ENCODE data around the gene JAKMIP3. TPM values are rescaled to one million over a fixed set of nuclear protein-coding genes. Genes with fewer than 3 reads are reported as not detected.

JAKMIP3 gene
- total RNA-seq, 1 experiment from 2014 or later, result 0.17 TPM

DNA sequence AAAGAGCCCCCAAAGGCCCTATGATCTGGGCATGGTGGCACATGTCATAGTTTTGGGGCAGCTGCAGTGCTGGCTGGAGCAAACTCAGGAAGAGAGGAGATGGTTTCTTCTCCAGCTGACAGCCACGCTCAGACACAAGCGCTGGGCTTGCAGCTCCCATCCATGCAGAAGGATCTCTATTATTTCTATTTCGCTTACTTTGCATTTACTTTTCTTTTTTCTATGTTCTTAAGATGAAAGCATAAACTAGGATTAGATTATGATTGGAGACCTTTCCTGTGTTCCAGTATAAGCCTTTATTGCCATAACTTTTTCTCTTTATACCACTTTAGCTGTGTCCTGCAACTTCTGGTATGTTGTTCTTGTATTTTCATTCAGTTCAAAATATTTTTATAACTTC lies 5.0 kb downstream of the JAKMIP3 start:
- ChIA-PET POLR2A (no interaction called here), CTCF (no interaction called here), RAD21 (ENCODE audit: low non-redundant PET in 1 of 2, low total read pairs in 2 of 2, uncharacterized antibody in 2 of 2, unreplicated experiment in 2 of 2) (no interaction called here)
- H3K9me3 ChIP-seq (ENCODE audit: control insufficient read depth in 1 of 2, insufficient read depth in 1 of 2, low read depth in 1 of 2, low read length in 2 of 2), result no peaks in the 10 kb centered on the region
- H3K9me2 ChIP-seq (ENCODE audit: insufficient read depth), result no peaks in the 10 kb centered on the region
- BruUV-seq (replicated peaks), result no TSS peak
- H3K36me3 ChIP-seq (ENCODE audit: control insufficient read depth in 1 of 2, insufficient read depth in 2 of 2, low read length in 2 of 2), result no peaks in the 10 kb centered on the region
- DNase-seq (ENCODE audit: low read depth, low spot score) (no peak), ATAC-seq (no peak)
- H3K4me1 ChIP-seq (ENCODE audit: control insufficient read depth in 1 of 2, insufficient read depth in 2 of 2, low read length in 2 of 2), result no peaks in the 10 kb centered on the region
- no peaks in the 10 kb centered on the region for H4K20me1 ChIP-seq (ENCODE audit: insufficient read depth)
- no peak overlapping the region for H3K9ac ChIP-seq (ENCODE audit: low read length)
- H3K4me3 ChIP-seq (replicated peaks in 1 of 2; ENCODE audit: low read depth in 1 of 2, low read length in 2 of 2), result no peak overlapping the region
- H2AFZ ChIP-seq (ENCODE audit: low read depth, low read length, poor library complexity, severe bottlenecking), result no peak overlapping the region
- no peak overlapping the region for H3K4me2 ChIP-seq (ENCODE audit: low read length)
- intact Hi-C loops (cut with micrococcal nuclease), result no loop called here
- H3K27ac ChIP-seq (ENCODE audit: low read depth, low read length), result no peak overlapping the region
- no peaks in the 10 kb centered on the region for H3K27me3 ChIP-seq (ENCODE audit: insufficient read depth, low read length)
- no peaks in the 10 kb centered on the region for H3K79me2 ChIP-seq (ENCODE audit: insufficient read depth, low read length)
- TF ChIP-seq RAD21 (IDR thresholded peaks at IDR 0.05; ENCODE audit: low read depth) (no peak), CBX3 (IDR thresholded peaks at IDR 0.05; ENCODE audit: low read depth) (no peak), ZFX (IDR thresholded peaks at IDR 0.05) (no peak), SRF (IDR thresholded peaks at IDR 0.05; ENCODE audit: low read depth) (no peak)
- TF ChIP-seq, protein P1, sequence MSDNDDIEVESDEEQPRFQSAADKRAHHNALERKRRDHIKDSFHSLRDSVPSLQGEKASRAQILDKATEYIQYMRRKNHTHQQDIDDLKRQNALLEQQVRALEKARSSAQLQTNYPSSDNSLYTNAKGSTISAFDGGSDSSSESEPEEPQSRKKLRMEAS (IDR thresholded peaks at IDR 0.05), result no peak

DNA sequence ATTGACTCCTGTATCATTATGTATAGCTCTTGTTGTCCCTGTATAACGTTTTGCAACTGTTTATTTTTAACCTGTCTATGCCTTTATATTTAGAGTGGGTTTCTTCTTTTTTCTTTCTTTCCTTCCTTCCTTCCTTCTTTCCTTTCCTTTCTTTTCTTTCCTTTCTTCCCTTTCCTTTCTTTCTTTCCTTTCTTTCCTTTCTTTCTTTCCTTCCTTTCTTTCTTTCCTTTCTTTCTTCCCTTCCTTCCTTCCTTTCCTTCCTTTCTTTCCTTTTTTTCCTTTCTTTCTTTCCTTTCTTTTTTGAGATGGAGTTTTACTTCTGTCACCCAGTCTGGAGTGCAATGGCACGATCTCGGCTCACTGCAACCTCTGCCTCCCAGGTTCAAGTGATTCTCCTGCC lies 5.9 kb downstream of the JAKMIP3 start:
- no peak overlapping the region for H3K27ac ChIP-seq (ENCODE audit: low read depth, low read length)
- no peak overlapping the region for H3K4me2 ChIP-seq (ENCODE audit: low read length)
- H3K27me3 ChIP-seq (ENCODE audit: insufficient read depth, low read length), result no peaks in the 10 kb centered on the region
- no TSS peak for BruUV-seq (replicated peaks)
- H3K9me3 ChIP-seq (ENCODE audit: control insufficient read depth in 1 of 2, insufficient read depth in 1 of 2, low read depth in 1 of 2, low read length in 2 of 2), result no peaks in the 10 kb centered on the region
- ATAC-seq (no peak), DNase-seq (ENCODE audit: low read depth, low spot score) (no peak)
- no peak overlapping the region for H3K9ac ChIP-seq (ENCODE audit: low read length)
- ChIA-PET POLR2A (no interaction called here), CTCF (no interaction called here), RAD21 (ENCODE audit: low non-redundant PET in 1 of 2, low total read pairs in 2 of 2, uncharacterized antibody in 2 of 2, unreplicated experiment in 2 of 2) (no interaction called here)
- no peaks in the 10 kb centered on the region for H3K79me2 ChIP-seq (ENCODE audit: insufficient read depth, low read length)
- intact Hi-C loops (cut with micrococcal nuclease), result no loop called here
- no peak overlapping the region for H2AFZ ChIP-seq (ENCODE audit: low read depth, low read length, poor library complexity, severe bottlenecking)
- H3K4me3 ChIP-seq (replicated peaks in 1 of 2; ENCODE audit: low read depth in 1 of 2, low read length in 2 of 2), result no peak overlapping the region
- no peaks in the 10 kb centered on the region for H3K9me2 ChIP-seq (ENCODE audit: insufficient read depth)
- no peaks in the 10 kb centered on the region for H3K4me1 ChIP-seq (ENCODE audit: control insufficient read depth in 1 of 2, insufficient read depth in 2 of 2, low read length in 2 of 2)
- H3K36me3 ChIP-seq (ENCODE audit: control insufficient read depth in 1 of 2, insufficient read depth in 2 of 2, low read length in 2 of 2), result no peaks in the 10 kb centered on the region
- H4K20me1 ChIP-seq (ENCODE audit: insufficient read depth), result no peaks in the 10 kb centered on the region
- TF ChIP-seq RAD21 (IDR thresholded peaks at IDR 0.05; ENCODE audit: low read depth), result no peak
- TF ChIP-seq EGR1 (IDR thresholded peaks at IDR 0.05; ENCODE audit: low read depth), result no peak
- TF ChIP-seq, protein P2, sequence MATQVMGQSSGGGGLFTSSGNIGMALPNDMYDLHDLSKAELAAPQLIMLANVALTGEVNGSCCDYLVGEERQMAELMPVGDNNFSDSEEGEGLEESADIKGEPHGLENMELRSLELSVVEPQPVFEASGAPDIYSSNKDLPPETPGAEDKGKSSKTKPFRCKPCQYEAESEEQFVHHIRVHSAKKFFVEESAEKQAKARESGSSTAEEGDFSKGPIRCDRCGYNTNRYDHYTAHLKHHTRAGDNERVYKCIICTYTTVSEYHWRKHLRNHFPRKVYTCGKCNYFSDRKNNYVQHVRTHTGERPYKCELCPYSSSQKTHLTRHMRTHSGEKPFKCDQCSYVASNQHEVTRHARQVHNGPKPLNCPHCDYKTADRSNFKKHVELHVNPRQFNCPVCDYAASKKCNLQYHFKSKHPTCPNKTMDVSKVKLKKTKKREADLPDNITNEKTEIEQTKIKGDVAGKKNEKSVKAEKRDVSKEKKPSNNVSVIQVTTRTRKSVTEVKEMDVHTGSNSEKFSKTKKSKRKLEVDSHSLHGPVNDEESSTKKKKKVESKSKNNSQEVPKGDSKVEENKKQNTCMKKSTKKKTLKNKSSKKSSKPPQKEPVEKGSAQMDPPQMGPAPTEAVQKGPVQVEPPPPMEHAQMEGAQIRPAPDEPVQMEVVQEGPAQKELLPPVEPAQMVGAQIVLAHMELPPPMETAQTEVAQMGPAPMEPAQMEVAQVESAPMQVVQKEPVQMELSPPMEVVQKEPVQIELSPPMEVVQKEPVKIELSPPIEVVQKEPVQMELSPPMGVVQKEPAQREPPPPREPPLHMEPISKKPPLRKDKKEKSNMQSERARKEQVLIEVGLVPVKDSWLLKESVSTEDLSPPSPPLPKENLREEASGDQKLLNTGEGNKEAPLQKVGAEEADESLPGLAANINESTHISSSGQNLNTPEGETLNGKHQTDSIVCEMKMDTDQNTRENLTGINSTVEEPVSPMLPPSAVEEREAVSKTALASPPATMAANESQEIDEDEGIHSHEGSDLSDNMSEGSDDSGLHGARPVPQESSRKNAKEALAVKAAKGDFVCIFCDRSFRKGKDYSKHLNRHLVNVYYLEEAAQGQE (IDR thresholded peaks at IDR 0.05; ENCODE audit: low read depth), result no peak
- TF ChIP-seq, protein P3, sequence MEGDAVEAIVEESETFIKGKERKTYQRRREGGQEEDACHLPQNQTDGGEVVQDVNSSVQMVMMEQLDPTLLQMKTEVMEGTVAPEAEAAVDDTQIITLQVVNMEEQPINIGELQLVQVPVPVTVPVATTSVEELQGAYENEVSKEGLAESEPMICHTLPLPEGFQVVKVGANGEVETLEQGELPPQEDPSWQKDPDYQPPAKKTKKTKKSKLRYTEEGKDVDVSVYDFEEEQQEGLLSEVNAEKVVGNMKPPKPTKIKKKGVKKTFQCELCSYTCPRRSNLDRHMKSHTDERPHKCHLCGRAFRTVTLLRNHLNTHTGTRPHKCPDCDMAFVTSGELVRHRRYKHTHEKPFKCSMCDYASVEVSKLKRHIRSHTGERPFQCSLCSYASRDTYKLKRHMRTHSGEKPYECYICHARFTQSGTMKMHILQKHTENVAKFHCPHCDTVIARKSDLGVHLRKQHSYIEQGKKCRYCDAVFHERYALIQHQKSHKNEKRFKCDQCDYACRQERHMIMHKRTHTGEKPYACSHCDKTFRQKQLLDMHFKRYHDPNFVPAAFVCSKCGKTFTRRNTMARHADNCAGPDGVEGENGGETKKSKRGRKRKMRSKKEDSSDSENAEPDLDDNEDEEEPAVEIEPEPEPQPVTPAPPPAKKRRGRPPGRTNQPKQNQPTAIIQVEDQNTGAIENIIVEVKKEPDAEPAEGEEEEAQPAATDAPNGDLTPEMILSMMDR (IDR thresholded peaks at IDR 0.05 in 2 of 3, conservative IDR thresholded peaks at IDR 0.05 in 1 of 3; ENCODE audit: borderline replicate concordance in 1 of 3, insufficient read depth in 1 of 3, low read depth in 2 of 3, low read length in 2 of 3), result no peak
- no peak for TF ChIP-seq CBX3 (IDR thresholded peaks at IDR 0.05; ENCODE audit: low read depth)
- TF ChIP-seq ZNF274 (IDR thresholded peaks at IDR 0.05; ENCODE audit: low read depth, low read length), result no peak
- no peak for TF ChIP-seq SP1 (IDR thresholded peaks at IDR 0.05; ENCODE audit: low read depth)
- no peak for TF ChIP-seq TCF7L2 (IDR thresholded peaks at IDR 0.05; ENCODE audit: borderline replicate concordance, extremely low read depth, insufficient read depth, insufficient read length)
- no peak for TF ChIP-seq FOSL1 (IDR thresholded peaks at IDR 0.05; ENCODE audit: low read depth)
- TF ChIP-seq CEBPB (IDR thresholded peaks at IDR 0.05; ENCODE audit: low read depth), result no peak
- no peak for TF ChIP-seq JUND (IDR thresholded peaks at IDR 0.05)
- TF ChIP-seq EZH2phosphoT487 (IDR thresholded peaks at IDR 0.05; ENCODE audit: borderline replicate concordance), result no peak
- TF ChIP-seq SRF (IDR thresholded peaks at IDR 0.05; ENCODE audit: low read depth), result no peak
- TF ChIP-seq, protein P1 (IDR thresholded peaks at IDR 0.05), result no peak
- TF ChIP-seq, protein P4, sequence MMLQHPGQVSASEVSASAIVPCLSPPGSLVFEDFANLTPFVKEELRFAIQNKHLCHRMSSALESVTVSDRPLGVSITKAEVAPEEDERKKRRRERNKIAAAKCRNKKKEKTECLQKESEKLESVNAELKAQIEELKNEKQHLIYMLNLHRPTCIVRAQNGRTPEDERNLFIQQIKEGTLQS (IDR thresholded peaks at IDR 0.05), result no peak
- TF ChIP-seq POLR2A (IDR thresholded peaks at IDR 0.05; ENCODE audit: borderline replicate concordance, extremely low read depth, insufficient read depth, insufficient read length), result no peak
